ENCODE results near the gene COL6A3. TPM values are rescaled to one million over a fixed set of nuclear protein-coding genes. Genes with fewer than 3 reads are reported as not detected.

The COL6A3 gene
- total and polyA plus RNA-seq, 2 donors (not counting 1 experiment from before 2014, with no cell fraction given), result 0.01 to 0.10 TPM

DNA sequence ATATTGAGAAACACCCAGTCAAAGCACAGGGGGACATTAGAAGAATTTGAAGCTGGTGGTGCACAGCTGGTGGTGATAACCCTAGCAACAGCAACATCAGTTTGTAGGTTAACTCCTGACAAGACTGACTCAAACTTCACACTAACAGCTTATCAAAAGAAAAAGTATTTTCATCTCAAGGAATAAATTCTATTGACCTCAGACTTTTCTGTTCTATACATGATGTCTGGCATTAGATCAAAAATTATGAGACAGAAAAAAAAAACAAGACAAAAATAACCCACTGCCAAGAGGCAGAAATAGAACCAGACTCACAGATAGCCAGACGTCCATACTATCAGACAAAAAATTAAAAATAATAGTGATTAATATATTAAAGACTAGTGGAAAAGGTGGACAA, 126.1 kb downstream of the COL6A3 start:
- WGBS (ENCODE audit: insufficient coverage), result no CpG with 5 or more reads among the region's 1 CpG
- no peak overlapping the region for H3K9ac ChIP-seq (ENCODE audit: low read length)
- peaks cover 25% of the 10 kb centered on the region for H3K27me3 Mint-ChIP-seq

DNA sequence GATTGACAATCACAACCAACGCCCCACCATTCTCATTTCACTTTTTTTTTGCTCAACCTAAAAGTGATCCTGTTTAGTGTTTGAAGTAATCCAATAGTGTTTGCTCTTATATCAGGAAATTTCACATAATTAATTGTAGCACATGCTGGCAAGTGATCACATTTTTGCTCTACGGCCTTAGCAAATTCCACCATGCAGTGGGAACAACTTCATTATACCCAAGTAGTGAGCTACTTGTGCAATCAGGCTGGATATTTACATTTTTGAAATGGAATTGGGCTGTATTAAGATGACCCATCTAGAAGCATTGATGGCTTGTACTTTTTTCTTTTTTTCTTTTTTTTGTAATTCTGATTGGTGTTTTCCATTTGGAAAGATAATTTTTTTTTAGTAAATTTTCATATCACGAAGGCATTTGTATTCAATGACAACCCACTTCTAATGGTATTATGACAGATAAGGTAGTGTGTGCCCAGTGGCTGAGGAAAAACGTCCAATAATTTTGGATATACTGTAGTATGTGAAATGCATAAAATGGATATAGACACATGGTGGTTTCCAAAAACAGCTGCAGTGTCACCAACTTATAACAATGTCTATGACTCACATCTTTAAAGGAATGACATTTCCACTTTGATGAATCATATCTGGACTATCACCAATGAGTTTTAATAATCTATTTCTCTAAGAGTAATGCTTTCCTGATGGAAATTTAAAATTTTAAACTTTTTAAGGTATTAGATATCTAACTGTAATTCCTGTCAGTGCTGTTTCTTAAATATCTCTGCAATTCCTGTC, 130.6 kb downstream of the COL6A3 start:
- POLR2A ChIA-PET, result no interaction called here
- ATAC-seq (ENCODE audit: low read depth) (no peak), DNase-seq (no peak)
- peaks cover 7% of the 10 kb centered on the region for H3K27me3 Mint-ChIP-seq
- no peaks in the 10 kb centered on the region for H3K4me1 Mint-ChIP-seq
- no peak overlapping the region for H2AFZ ChIP-seq (ENCODE audit: insufficient read depth, low read depth, low read length, poor library complexity, severe bottlenecking)
- no peaks in the 10 kb centered on the region for H3K36me3 ChIP-seq (replicated peaks in 1 of 2; ENCODE audit: control extremely low read depth in 1 of 2, control insufficient read depth in 1 of 2, extremely low read depth in 1 of 2, insufficient read depth in 2 of 2, low read length in 1 of 2)
- WGBS (ENCODE audit: insufficient coverage), result no CpG with 5 or more reads among the region's 4 CpGs
- TF ChIP-seq EZH2 (IDR thresholded peaks at IDR 0.05; ENCODE audit: borderline replicate concordance, insufficient read depth, low read depth, low read length, poor library complexity, severe bottlenecking), result no peak
- TF ChIP-seq, protein P1, sequence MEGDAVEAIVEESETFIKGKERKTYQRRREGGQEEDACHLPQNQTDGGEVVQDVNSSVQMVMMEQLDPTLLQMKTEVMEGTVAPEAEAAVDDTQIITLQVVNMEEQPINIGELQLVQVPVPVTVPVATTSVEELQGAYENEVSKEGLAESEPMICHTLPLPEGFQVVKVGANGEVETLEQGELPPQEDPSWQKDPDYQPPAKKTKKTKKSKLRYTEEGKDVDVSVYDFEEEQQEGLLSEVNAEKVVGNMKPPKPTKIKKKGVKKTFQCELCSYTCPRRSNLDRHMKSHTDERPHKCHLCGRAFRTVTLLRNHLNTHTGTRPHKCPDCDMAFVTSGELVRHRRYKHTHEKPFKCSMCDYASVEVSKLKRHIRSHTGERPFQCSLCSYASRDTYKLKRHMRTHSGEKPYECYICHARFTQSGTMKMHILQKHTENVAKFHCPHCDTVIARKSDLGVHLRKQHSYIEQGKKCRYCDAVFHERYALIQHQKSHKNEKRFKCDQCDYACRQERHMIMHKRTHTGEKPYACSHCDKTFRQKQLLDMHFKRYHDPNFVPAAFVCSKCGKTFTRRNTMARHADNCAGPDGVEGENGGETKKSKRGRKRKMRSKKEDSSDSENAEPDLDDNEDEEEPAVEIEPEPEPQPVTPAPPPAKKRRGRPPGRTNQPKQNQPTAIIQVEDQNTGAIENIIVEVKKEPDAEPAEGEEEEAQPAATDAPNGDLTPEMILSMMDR (IDR thresholded peaks at IDR 0.05), result no peak
- H3K9me3 Mint-ChIP-seq (ENCODE audit: insufficient read depth), result peaks cover 5% of the 10 kb centered on the region
- H3K27ac ChIP-seq (ENCODE audit: low read length in 2 of 2), result no peak overlapping the region
- H3K4me2 ChIP-seq (replicated peaks; ENCODE audit: low read depth, low read length, poor library complexity, severe bottlenecking), result no peak overlapping the region
- H3K9ac ChIP-seq (ENCODE audit: low read length), result no peak overlapping the region
- H3K79me2 ChIP-seq (ENCODE audit: control insufficient read depth, insufficient read depth, low read length), result no peaks in the 10 kb centered on the region
- CTCF ChIA-PET, result no interaction called here
- peaks cover 0 to 8% (median 0%) of the 10 kb centered on the region in 3 donors for H3K9me3 ChIP-seq (ENCODE audit: control extremely low read depth in 1 of 3, control insufficient read depth in 2 of 3, insufficient read depth in 1 of 3, low read length in 2 of 3)
- no peak overlapping the region for H3K4me3 Mint-ChIP-seq
- H3K4me1 ChIP-seq (ENCODE audit: control insufficient read depth in 2 of 2, insufficient read depth in 2 of 2, low read length in 2 of 2), result no peaks in the 10 kb centered on the region
- H3K4me3 ChIP-seq (ENCODE audit: control extremely low read depth in 1 of 5, extremely low read depth in 1 of 5, insufficient read depth in 1 of 5, low read depth in 2 of 5, low read length in 4 of 5), result no peak overlapping the region
- no peaks in the 10 kb centered on the region for H4K20me1 ChIP-seq (ENCODE audit: control insufficient read depth, insufficient read depth, low read length, poor library complexity, severe bottlenecking)
- no peak overlapping the region for H3K27ac Mint-ChIP-seq
- intact Hi-C loops (cut with micrococcal nuclease), result no loop called here
- H3K27me3 ChIP-seq (replicated peaks in 1 of 4; ENCODE audit: control extremely low read depth in 1 of 4, control insufficient read depth in 3 of 4, insufficient read depth in 4 of 4, low read length in 3 of 4), result peaks cover 0 to 8% (median 2%) of the 10 kb centered on the region in 4 experiments

More for the DNA sequence above, 126.1 kb downstream of the COL6A3 start:
- no peak overlapping the region for H3K27ac ChIP-seq (ENCODE audit: low read length in 2 of 2)
- H3K4me1 ChIP-seq (ENCODE audit: control insufficient read depth in 2 of 2, insufficient read depth in 2 of 2, low read length in 2 of 2), result no peaks in the 10 kb centered on the region
- H3K4me2 ChIP-seq (replicated peaks; ENCODE audit: low read depth, low read length, poor library complexity, severe bottlenecking), result no peak overlapping the region
- ChIA-PET CTCF (no interaction called here), POLR2A (no interaction called here)
- no peaks in the 10 kb centered on the region for H3K36me3 ChIP-seq (replicated peaks in 1 of 2; ENCODE audit: control extremely low read depth in 1 of 2, control insufficient read depth in 1 of 2, extremely low read depth in 1 of 2, insufficient read depth in 2 of 2, low read length in 1 of 2)
- H4K20me1 ChIP-seq (ENCODE audit: control insufficient read depth, insufficient read depth, low read length, poor library complexity, severe bottlenecking), result no peaks in the 10 kb centered on the region
- no peaks in the 10 kb centered on the region for H3K79me2 ChIP-seq (ENCODE audit: control insufficient read depth, insufficient read depth, low read length)
- no peak overlapping the region for H3K4me3 Mint-ChIP-seq
- no peak overlapping the region for H2AFZ ChIP-seq (ENCODE audit: insufficient read depth, low read depth, low read length, poor library complexity, severe bottlenecking)
- H3K4me1 Mint-ChIP-seq, result no peaks in the 10 kb centered on the region
- intact Hi-C loops (cut with micrococcal nuclease), result no loop called here
- DNase-seq, result no peak
- peaks cover 1 to 8% (median 3%) of the 10 kb centered on the region in 3 donors for H3K9me3 ChIP-seq (ENCODE audit: control extremely low read depth in 1 of 3, control insufficient read depth in 2 of 3, insufficient read depth in 1 of 3, low read length in 2 of 3)
- H3K9me3 Mint-ChIP-seq (ENCODE audit: insufficient read depth), result peaks cover 5% of the 10 kb centered on the region
- TF ChIP-seq EZH2 (IDR thresholded peaks at IDR 0.05; ENCODE audit: borderline replicate concordance, insufficient read depth, low read depth, low read length, poor library complexity, severe bottlenecking), result no peak
- TF ChIP-seq, protein P1 (IDR thresholded peaks at IDR 0.05), result no peak
- no peak overlapping the region for H3K4me3 ChIP-seq (ENCODE audit: control extremely low read depth in 1 of 5, extremely low read depth in 1 of 5, insufficient read depth in 1 of 5, low read depth in 2 of 5, low read length in 4 of 5)
- H3K27ac Mint-ChIP-seq, result no peak overlapping the region
- no peak for ATAC-seq (ENCODE audit: low read depth)
- H3K27me3 ChIP-seq (replicated peaks in 1 of 4; ENCODE audit: control extremely low read depth in 1 of 4, control insufficient read depth in 3 of 4, insufficient read depth in 4 of 4, low read length in 3 of 4), result peaks cover 0 to 16% (median 12%) of the 10 kb centered on the region in 4 experiments
